Uterus (tissue), 2 donors: Measurements from ENCODE around the gene TSPAN5.

Experiments used
- CTCF ChIP-seq, 4 experiments: fragments of 200-600 bp in 2 of 4; fragments of 450-650 bp in 2 of 4; sonication (generic) in 2 of 4; IDR thresholded peaks; one replicate each; pipeline ENCODE4 v1.5.1; 2016 to 2019; ENCODE audit warnings: antibody characterized with exemption in 4 of 4, mild to moderate bottlenecking in 2 of 4, moderate library complexity in 1 of 4
- POLR2A ChIP-seq, 2 donors: fragments of 450-650 bp; IDR thresholded peaks; one replicate each; pipeline ENCODE4 v1.6.1; 2016; ENCODE audit warnings: antibody characterized with exemption in 2 of 2, mild to moderate bottlenecking in 1 of 2, moderate library complexity in 1 of 2

GRCh38 chr4:98618680-98619079 is 39.7 kb downstream of the TSPAN5 start:
- TF ChIP-seq POLR2A (IDR thresholded peaks at IDR 0.05) (no peak), CTCF (IDR thresholded peaks at IDR 0.05) (no peak)
